ENCODE measurements around the gene TOR2A.

GRCh38 chr9:127755061-127756060 is 20.3 kb upstream of the TOR2A start:
- TF ChIP-seq CTCF (IDR thresholded peaks at IDR 0.05) (no peak), EZH2phosphoT487 (IDR thresholded peaks at IDR 0.05) (no peak)

Measured in neural progenitor cell (in vitro differentiated cells).